Measurements from ENCODE around the gene DUS4L.

DUS4L gene

DNA sequence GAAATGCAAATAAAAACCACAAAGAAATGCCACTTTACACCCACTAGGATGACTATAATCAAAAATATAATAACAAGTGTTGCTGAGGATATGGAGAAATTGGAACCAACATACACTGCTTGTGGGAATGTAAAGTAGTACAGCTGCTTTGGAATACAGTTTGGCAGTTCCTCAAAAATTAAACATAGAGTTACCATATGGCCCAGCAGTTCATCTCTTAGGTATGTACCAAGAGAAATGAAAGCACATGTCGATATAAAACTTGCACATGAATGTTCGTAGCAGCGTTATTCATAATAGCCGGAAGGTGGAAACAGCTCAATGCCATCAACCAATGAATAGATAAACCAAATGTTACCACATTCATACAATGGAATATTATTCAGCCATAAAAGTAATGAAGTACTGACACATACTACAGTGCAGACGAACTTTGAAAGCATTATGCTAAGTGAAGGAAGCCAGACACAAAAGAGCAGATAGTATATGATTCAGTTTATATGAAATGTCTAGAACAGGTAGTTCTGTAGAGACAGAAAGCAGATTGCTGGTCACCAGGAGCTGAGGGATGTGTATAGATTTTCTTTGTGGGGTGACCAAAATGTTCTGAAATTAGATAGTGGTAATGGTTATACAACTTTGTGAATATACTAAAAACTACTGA, 28.7 kb downstream of the DUS4L start (continued):
- TF ChIP-seq PRDM6 (tag by site-specific recombination; IDR thresholded peaks at IDR 0.05) (no peak), ZNF626 (tag by site-specific recombination; IDR thresholded peaks at IDR 0.05) (no peak), HIC1 (tag by site-specific recombination; IDR thresholded peaks at IDR 0.05) (no peak), ZBTB1 (tag by site-specific recombination; IDR thresholded peaks at IDR 0.05) (no peak)
- TF ChIP-seq, protein P1, sequence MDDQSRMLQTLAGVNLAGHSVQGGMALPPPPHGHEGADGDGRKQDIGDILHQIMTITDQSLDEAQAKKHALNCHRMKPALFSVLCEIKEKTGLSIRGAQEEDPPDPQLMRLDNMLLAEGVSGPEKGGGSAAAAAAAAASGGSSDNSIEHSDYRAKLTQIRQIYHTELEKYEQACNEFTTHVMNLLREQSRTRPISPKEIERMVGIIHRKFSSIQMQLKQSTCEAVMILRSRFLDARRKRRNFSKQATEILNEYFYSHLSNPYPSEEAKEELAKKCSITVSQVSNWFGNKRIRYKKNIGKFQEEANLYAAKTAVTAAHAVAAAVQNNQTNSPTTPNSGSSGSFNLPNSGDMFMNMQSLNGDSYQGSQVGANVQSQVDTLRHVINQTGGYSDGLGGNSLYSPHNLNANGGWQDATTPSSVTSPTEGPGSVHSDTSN (CRISPR knock-in tag; IDR thresholded peaks at IDR 0.05), result no peak

DNA sequence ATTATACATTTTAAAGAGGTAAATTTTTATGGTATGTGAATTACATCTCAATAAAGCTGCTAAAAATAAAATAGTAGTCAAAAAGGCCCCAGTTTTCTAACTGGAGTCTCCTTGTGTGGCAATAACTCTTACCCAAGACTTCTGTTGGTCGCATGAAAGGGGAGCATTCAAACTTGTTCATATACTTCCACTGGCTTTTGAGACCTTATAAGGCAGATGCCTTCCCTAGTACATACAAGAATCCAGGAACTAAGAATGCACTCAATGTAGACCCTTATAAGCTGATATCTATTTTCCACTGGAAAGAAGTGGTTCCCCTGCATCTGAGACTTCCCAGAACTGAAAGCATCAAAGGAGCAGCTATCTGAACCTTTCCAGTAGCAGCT, 29.2 kb downstream of the DUS4L start:
- Histone ChIP-seq H3K36me3 (ENCODE audit: control insufficient read depth in 2 of 2, insufficient read depth in 1 of 2, low read length in 2 of 2) (peaks cover 0 to 3% of the 10 kb centered on the region in 2 experiments; a peak in 2 of 3 replicates), H3K4me3 (ENCODE audit: low read depth, low read length) (no peak overlapping the region), H3K27ac (ENCODE audit: extremely low read depth, low read depth, low read length) (no peak overlapping the region), H3K9me3 (ENCODE audit: control insufficient read depth, insufficient read depth, low read depth, low read length) (no peaks in the 10 kb centered on the region), H3K4me1 (ENCODE audit: control insufficient read depth, insufficient read depth, low read length) (peaks cover 3% of the 10 kb centered on the region)
- TF ChIP-seq, protein P2, sequence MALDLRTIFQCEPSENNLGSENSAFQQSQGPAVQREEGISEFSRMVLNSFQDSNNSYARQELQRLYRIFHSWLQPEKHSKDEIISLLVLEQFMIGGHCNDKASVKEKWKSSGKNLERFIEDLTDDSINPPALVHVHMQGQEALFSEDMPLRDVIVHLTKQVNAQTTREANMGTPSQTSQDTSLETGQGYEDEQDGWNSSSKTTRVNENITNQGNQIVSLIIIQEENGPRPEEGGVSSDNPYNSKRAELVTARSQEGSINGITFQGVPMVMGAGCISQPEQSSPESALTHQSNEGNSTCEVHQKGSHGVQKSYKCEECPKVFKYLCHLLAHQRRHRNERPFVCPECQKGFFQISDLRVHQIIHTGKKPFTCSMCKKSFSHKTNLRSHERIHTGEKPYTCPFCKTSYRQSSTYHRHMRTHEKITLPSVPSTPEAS (tag by site-specific recombination; IDR thresholded peaks at IDR 0.05), result no peak
- TF ChIP-seq KLF1 (tag by site-specific recombination; IDR thresholded peaks at IDR 0.05) (no peak), ZNF211 (tag by site-specific recombination; IDR thresholded peaks at IDR 0.05; ENCODE audit: low read depth) (no peak), ZNF416 (tag by site-specific recombination; IDR thresholded peaks at IDR 0.05) (no peak), ZNF510 (tag by site-specific recombination; IDR thresholded peaks at IDR 0.05; ENCODE audit: insufficient replicate concordance) (no peak), HIC1 (tag by site-specific recombination; IDR thresholded peaks at IDR 0.05) (no peak), SCRT1 (tag by site-specific recombination; IDR thresholded peaks at IDR 0.05; ENCODE audit: borderline replicate concordance) (no peak), ZNF530 (tag by site-specific recombination; IDR thresholded peaks at IDR 0.05; ENCODE audit: low read depth) (no peak)
- TF ChIP-seq, protein P3, sequence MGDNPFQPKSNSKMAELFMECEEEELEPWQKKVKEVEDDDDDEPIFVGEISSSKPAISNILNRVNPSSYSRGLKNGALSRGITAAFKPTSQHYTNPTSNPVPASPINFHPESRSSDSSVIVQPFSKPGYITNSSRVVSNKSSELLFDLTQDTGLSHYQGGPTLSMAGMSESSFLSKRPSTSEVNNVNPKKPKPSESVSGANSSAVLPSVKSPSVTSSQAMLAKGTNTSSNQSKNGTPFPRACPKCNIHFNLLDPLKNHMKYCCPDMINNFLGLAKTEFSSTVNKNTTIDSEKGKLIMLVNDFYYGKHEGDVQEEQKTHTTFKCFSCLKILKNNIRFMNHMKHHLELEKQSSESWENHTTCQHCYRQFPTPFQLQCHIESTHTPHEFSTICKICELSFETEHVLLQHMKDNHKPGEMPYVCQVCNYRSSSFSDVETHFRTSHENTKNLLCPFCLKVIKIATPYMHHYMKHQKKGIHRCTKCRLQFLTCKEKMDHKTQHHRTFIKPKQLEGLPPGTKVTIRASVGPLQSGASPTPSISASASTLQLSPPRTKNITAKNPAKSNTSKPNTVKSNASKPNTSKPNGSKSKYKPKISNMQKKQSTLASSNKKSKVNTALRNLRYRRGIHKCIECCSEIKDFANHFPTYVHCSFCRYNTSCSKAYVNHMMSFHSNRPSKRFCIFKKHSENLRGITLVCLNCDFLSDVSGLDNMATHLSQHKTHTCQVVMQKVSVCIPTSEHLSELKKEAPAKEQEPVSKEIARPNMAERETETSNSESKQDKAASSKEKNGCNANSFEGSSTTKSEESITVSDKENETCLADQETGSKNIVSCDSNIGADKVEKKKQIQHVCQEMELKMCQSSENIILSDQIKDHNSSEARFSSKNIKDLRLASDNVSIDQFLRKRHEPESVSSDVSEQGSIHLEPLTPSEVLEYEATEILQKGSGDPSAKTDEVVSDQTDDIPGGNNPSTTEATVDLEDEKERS (tag by site-specific recombination; IDR thresholded peaks at IDR 0.05), result no peak
- TF ChIP-seq, protein P4, sequence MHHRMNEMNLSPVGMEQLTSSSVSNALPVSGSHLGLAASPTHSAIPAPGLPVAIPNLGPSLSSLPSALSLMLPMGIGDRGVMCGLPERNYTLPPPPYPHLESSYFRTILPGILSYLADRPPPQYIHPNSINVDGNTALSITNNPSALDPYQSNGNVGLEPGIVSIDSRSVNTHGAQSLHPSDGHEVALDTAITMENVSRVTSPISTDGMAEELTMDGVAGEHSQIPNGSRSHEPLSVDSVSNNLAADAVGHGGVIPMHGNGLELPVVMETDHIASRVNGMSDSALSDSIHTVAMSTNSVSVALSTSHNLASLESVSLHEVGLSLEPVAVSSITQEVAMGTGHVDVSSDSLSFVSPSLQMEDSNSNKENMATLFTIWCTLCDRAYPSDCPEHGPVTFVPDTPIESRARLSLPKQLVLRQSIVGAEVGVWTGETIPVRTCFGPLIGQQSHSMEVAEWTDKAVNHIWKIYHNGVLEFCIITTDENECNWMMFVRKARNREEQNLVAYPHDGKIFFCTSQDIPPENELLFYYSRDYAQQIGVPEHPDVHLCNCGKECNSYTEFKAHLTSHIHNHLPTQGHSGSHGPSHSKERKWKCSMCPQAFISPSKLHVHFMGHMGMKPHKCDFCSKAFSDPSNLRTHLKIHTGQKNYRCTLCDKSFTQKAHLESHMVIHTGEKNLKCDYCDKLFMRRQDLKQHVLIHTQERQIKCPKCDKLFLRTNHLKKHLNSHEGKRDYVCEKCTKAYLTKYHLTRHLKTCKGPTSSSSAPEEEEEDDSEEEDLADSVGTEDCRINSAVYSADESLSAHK (tag by site-specific recombination; IDR thresholded peaks at IDR 0.05), result no peak
- TF ChIP-seq, protein P5, sequence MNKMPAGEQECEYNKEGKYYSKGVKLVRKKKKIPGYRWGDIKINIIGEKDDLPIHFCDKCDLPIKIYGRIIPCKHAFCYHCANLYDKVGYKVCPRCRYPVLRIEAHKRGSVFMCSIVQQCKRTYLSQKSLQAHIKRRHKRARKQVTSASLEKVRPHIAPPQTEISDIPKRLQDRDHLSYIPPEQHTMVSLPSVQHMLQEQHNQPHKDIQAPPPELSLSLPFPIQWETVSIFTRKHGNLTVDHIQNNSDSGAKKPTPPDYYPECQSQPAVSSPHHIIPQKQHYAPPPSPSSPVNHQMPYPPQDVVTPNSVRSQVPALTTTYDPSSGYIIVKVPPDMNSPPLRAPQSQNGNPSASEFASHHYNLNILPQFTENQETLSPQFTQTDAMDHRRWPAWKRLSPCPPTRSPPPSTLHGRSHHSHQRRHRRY (tag by site-specific recombination; IDR thresholded peaks at IDR 0.05), result no peak
- ChIA-PET POLR2A (no interaction called here), CTCF (no interaction called here)
